Panc1 (cell line): ENCODE results near the gene ITGB3. TPM values are rescaled to one million over a fixed set of nuclear protein-coding genes. Genes with fewer than 3 reads are reported as not detected.

Experiments
- ATAC-seq: fragments of 200-7000 bp; cut with Tn5 transposase; 2 replicates; pipeline ENCODE4 v1.9.1; 2020; ENCODE audit warnings: mild to moderate bottlenecking, moderate library complexity
- BruUV-seq: library from RNA; stranded (reverse); fragments of 400-500 nt; replicated peaks from 2 replicates; lab custom pipeline; 2021; lab: Mats Ljungman, UMichigan
- CTCF ChIA-PET: fragments of 300-600 bp; sonication (Branson Sonifier 250); formaldehyde crosslinking; loops from one replicate; lab custom pipeline; 2022; ENCODE audit warnings: antibody characterized with exemption; lab: Charles Lee
- POLR2A ChIA-PET: fragments of 300-600 bp; sonication (Branson Sonifier 250); formaldehyde crosslinking; loops from one replicate; lab custom pipeline; 2022; ENCODE audit warnings: antibody characterized with exemption; lab: Charles Lee
- DNase-seq: peaks from one replicate; pipeline ENCODE4 v3.0.0-alpha.2; 2010; ENCODE audit warnings: low read depth, low spot score
- H3K27ac ChIP-seq: 2 replicates; pipeline ENCODE4 v1.5.1; 2011; ENCODE audit warnings: mild to moderate bottlenecking, low read length, inconsistent platforms
- H3K27me3 ChIP-seq: fragments of 200-500 bp; sonication (Bioruptor generic); 2 replicates; pipeline ENCODE4 v1.6.0; 2014; ENCODE audit warnings: low read length, inconsistent platforms; ENCODE audit not compliant: control insufficient read depth, insufficient read depth
- H3K36me3 ChIP-seq: fragments of 200-500 bp; sonication (Bioruptor generic); 2 replicates; pipeline ENCODE4 v1.5.1; 2014; ENCODE audit warnings: inconsistent platforms, mild to moderate bottlenecking, low read length, moderate library complexity; ENCODE audit not compliant: control insufficient read depth, insufficient read depth
- H3K4me1 ChIP-seq: 2 replicates; pipeline ENCODE4 v1.5.1; 2011; ENCODE audit warnings: inconsistent platforms, mild to moderate bottlenecking, low read length, moderate library complexity; ENCODE audit not compliant: control insufficient read depth, insufficient read depth
- H3K4me3 ChIP-seq, 2 experiments: 2 replicates each; pipeline ENCODE4 v1.5.1; 2011 to 2012; ENCODE audit warnings: low read depth in 2 of 2, low read length in 2 of 2, mild to moderate bottlenecking in 2 of 2, inconsistent platforms in 1 of 2, moderate library complexity in 1 of 2
- H3K9me3 ChIP-seq: fragments of 200-500 bp; sonication (Bioruptor generic); 2 replicates; pipeline ENCODE4 v1.5.1; 2014; ENCODE audit warnings: low read depth, mild to moderate bottlenecking, inconsistent platforms, low read length, moderate library complexity; ENCODE audit not compliant: control insufficient read depth, insufficient read depth
- POLR2AphosphoS5 ChIP-seq: IDR thresholded peaks from 2 replicates; pipeline ENCODE4 v1.6.1; 2012; ENCODE audit warnings: mild to moderate bottlenecking, low read depth, low read length, moderate library complexity
- SIN3A ChIP-seq: IDR thresholded peaks from 2 replicates; pipeline ENCODE4 v1.6.1; 2012; ENCODE audit warnings: low read depth, mild to moderate bottlenecking, low read length, moderate library complexity, borderline replicate concordance; ENCODE audit not compliant: insufficient read depth
- TCF7L2 ChIP-seq: IDR thresholded peaks from 2 replicates; pipeline ENCODE4 v1.6.1; 2011; ENCODE audit warnings: mild to moderate bottlenecking, low read depth, low read length, inconsistent platforms
- in situ Hi-C: cut with HindIII; loops from 2 replicates; pipeline ENCODE4 v1.10.0; 2016; ENCODE audit warnings: low sequenced_read_pairs, low pct_unique_long_range_greater_than_20kb
- intact Hi-C: fragments of 100-400 bp; cut with micrococcal nuclease; formaldehyde crosslinking; loops from one replicate; pipeline ENCODE4 v1.10.0; 2022; ENCODE audit not compliant: unreplicated experiment
- total RNA-seq: library from RNA; stranded (reverse); gene quantifications from one replicate; pipeline ENCODE4 v1.2.1, GENCODE V29; 2021; ENCODE audit not compliant: unreplicated experiment
- TF ChIP-seq, protein P1 (sequence below), 2 experiments: IDR thresholded peaks; 2 replicates each; pipeline ENCODE4 v1.6.1; 2011 to 2012; ENCODE audit warnings: low read depth in 2 of 2, control low read depth in 1 of 2, low read length in 1 of 2, mild to moderate bottlenecking in 1 of 2, moderate library complexity in 1 of 2; ENCODE audit not compliant: insufficient read depth in 1 of 2
- TF ChIP-seq, protein P2 (sequence below): fragments of 450-650 bp; IDR thresholded peaks from 2 replicates; pipeline ENCODE4 v1.5.1; 2017; ENCODE audit warnings: mild to moderate bottlenecking

The ITGB3 gene
- total RNA-seq, 1 experiment from 2014 or later: 17.6 TPM

DNA sequence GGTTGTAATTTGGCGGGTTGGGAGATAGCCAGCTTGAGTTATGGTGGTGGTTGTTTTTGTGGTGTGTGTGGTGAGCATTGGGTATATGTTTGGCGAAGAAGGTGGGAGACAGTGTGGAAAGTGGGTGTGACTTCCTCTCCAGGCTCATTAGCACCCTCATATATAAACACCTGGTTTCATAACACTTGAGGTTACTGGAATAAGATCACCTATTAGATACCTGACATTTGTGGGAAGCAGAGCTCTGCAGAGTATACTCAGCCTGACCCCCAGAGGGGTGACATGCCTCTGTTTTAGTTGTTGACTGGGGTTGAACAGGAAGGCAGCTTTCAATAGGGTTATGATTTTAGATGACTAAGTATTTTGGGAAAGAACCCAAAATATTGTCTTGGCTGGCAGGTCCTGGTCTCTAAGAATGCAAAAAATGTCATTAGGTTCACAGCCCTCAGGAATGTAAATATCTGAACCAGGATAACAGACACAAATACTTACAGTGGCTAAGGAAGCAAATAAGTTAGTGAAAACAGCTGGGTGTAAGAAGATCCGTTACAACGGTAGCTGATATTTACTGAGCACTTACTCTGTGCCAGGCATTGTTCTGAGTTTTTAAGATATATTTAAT is 51.8 kb downstream of the ITGB3 start:
- peak; percentile 46 for DNase-seq
- no peaks in the 10 kb centered on the region for H3K9me3 ChIP-seq
- intact Hi-C loops (no loop called here), in situ Hi-C loops (no loop called here)
- ChIA-PET CTCF (interaction anchor here (0.9 kb wide), 1 partner anchor 9 kb away, joined by 3 read pairs; no protein-coding TSS in a partner anchor), POLR2A (no interaction called here)
- H3K4me3 ChIP-seq: no peak overlapping the region
- H3K27me3 ChIP-seq: no peaks in the 10 kb centered on the region
- H3K36me3 ChIP-seq: no peaks in the 10 kb centered on the region
- peak; percentile 92 for ATAC-seq
- peak overlapping the region; percentile 90 for H3K27ac ChIP-seq
- peaks cover 14% of the 10 kb centered on the region for H3K4me1 ChIP-seq
- TF ChIP-seq SIN3A: no peak
- TF ChIP-seq, protein P1, sequence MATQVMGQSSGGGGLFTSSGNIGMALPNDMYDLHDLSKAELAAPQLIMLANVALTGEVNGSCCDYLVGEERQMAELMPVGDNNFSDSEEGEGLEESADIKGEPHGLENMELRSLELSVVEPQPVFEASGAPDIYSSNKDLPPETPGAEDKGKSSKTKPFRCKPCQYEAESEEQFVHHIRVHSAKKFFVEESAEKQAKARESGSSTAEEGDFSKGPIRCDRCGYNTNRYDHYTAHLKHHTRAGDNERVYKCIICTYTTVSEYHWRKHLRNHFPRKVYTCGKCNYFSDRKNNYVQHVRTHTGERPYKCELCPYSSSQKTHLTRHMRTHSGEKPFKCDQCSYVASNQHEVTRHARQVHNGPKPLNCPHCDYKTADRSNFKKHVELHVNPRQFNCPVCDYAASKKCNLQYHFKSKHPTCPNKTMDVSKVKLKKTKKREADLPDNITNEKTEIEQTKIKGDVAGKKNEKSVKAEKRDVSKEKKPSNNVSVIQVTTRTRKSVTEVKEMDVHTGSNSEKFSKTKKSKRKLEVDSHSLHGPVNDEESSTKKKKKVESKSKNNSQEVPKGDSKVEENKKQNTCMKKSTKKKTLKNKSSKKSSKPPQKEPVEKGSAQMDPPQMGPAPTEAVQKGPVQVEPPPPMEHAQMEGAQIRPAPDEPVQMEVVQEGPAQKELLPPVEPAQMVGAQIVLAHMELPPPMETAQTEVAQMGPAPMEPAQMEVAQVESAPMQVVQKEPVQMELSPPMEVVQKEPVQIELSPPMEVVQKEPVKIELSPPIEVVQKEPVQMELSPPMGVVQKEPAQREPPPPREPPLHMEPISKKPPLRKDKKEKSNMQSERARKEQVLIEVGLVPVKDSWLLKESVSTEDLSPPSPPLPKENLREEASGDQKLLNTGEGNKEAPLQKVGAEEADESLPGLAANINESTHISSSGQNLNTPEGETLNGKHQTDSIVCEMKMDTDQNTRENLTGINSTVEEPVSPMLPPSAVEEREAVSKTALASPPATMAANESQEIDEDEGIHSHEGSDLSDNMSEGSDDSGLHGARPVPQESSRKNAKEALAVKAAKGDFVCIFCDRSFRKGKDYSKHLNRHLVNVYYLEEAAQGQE (IDR thresholded peaks at IDR 0.05; ENCODE audit: insufficient read depth in 1 of 2, low read depth in 2 of 2, low read length in 1 of 2): no peak
- TF ChIP-seq POLR2AphosphoS5: peak; percentile 67; the same call in 1 of the 2 replicates
- no TSS peak for BruUV-seq

DNA sequence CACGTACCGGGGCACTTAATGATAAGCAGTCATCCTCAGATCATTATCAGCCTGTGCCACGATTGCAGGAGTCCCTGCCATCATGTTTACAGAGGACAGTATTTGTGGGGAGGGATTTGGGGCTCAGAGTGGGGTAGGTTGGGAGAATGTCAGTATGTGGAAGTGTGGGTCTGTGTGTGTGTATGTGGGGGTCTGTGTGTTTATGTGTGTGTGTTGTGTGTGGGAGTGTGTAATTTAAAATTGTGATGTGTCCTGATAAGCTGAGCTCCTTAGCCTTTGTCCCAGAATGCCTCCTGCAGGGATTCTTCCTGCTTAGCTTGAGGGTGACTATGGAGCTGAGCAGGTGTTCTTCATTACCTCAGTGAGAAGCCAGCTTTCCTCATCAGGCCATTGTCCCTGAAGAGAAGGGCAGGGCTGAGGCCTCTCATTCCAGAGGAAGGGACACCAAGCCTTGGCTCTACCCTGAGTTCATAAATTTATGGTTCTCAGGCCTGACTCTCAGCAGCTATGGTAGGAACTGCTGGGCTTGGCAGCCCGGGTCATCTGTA is 56.6 kb downstream of the ITGB3 start:
- H3K36me3 ChIP-seq: no peaks in the 10 kb centered on the region
- H3K27ac ChIP-seq: peak overlapping the region; percentile 34; the same call in 1 of the 2 replicates
- no peak for TF ChIP-seq SIN3A
- TF ChIP-seq TCF7L2: no peak
- TF ChIP-seq, protein P2, sequence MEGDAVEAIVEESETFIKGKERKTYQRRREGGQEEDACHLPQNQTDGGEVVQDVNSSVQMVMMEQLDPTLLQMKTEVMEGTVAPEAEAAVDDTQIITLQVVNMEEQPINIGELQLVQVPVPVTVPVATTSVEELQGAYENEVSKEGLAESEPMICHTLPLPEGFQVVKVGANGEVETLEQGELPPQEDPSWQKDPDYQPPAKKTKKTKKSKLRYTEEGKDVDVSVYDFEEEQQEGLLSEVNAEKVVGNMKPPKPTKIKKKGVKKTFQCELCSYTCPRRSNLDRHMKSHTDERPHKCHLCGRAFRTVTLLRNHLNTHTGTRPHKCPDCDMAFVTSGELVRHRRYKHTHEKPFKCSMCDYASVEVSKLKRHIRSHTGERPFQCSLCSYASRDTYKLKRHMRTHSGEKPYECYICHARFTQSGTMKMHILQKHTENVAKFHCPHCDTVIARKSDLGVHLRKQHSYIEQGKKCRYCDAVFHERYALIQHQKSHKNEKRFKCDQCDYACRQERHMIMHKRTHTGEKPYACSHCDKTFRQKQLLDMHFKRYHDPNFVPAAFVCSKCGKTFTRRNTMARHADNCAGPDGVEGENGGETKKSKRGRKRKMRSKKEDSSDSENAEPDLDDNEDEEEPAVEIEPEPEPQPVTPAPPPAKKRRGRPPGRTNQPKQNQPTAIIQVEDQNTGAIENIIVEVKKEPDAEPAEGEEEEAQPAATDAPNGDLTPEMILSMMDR: no peak
- TF ChIP-seq, protein P1 (IDR thresholded peaks at IDR 0.05; ENCODE audit: insufficient read depth in 1 of 2, low read depth in 2 of 2, low read length in 1 of 2): no peak
- ATAC-seq: no peak
- no peak overlapping the region for H3K4me3 ChIP-seq
- in situ Hi-C loops: no loop called here
- intact Hi-C loops: no loop called here
- BruUV-seq: TSS peak; percentile 86
- H3K4me1 ChIP-seq: peaks cover 13% of the 10 kb centered on the region
- H3K27me3 ChIP-seq: no peaks in the 10 kb centered on the region
- POLR2A ChIA-PET: no interaction called here
- no peak for DNase-seq
- CTCF ChIA-PET: no interaction called here
- no peaks in the 10 kb centered on the region for H3K9me3 ChIP-seq
